Measurements from ENCODE around the gene POLR3K. TPM values are rescaled to one million over a fixed set of nuclear protein-coding genes. Genes with fewer than 3 reads are reported as not detected.
"Not testable (repeated sequence)": the region's sequence is repeated elsewhere in the genome, so short reads cannot be mapped to it uniquely, and the experiment has no call there.

The POLR3K gene
- total RNA-seq, 2 experiments from 2014 or later: 63.0 to 63.6 TPM

GRCh38 chr16:36336-36984, 16.9 kb downstream of the POLR3K start:
- ChIA-PET POLR2A (no interaction called here), CTCF (interaction anchor here (1.2 kb wide), 1 partner anchor 29 kb away, joined by 3 read pairs; no protein-coding TSS in a partner anchor)

- POLR2A ChIA-PET: no interaction called here
- CTCF ChIA-PET: no interaction called here
These were observed 17.6 kb downstream of the POLR3K start for GRCh38 chr16:35678-36305.

DNA sequence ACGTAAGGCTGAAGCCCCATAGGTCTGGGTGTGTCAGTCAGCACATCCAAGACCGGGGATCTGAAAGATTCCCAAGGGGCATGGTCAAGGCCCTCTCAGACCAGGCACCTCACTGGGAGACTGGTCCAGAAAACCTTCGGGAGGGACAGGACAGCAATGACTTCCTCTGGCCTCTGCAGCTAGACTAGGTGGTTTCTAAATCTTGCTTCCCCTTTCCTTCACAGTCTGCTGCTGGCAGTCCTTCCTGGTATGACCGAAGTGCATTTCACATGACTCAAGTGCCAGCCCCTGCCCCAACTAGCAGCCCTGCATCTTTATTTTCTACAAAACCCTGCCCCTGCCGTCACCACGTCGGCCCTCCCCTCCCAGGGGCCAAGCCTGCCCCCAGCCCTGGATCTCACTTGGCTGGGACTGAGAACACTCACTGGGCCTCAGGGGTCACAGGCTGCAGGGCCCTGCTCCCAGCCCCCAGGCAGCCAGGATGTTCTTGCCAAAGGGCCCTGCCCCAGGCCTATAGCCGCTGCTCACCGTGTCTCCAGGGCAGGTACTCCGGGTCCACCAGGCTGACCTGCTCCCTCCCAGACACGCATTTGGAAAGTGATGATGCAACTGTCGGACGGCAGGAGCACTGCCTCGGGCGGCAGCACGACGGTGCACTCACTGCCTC, 18.3 kb downstream of the POLR3K start:
- POLR2A ChIA-PET: no interaction called here
- CTCF ChIA-PET: no interaction called here

DNA sequence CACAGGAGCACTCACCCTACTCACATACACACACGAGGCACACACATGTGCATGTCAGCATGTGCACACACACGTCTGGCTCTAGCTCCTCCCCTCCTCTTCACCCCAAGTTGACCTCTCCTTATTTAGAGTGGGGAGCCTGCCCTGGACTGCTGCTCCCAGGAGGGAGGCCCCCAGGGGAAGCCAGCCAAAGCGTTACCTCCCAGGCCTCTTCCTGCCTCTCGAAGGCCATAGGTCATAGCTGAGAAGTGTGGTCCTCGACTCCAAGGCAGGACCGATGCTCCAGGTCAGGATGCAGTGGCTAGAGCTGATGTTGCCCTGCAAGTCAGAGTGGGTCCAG, 18.8 kb downstream of the POLR3K start:
- POLR2A ChIA-PET: no interaction called here
- CTCF ChIA-PET: interaction anchor here (1.0 kb wide), 1 partner anchor 62 kb away, joined by 3 read pairs; no protein-coding TSS in a partner anchor

DNA sequence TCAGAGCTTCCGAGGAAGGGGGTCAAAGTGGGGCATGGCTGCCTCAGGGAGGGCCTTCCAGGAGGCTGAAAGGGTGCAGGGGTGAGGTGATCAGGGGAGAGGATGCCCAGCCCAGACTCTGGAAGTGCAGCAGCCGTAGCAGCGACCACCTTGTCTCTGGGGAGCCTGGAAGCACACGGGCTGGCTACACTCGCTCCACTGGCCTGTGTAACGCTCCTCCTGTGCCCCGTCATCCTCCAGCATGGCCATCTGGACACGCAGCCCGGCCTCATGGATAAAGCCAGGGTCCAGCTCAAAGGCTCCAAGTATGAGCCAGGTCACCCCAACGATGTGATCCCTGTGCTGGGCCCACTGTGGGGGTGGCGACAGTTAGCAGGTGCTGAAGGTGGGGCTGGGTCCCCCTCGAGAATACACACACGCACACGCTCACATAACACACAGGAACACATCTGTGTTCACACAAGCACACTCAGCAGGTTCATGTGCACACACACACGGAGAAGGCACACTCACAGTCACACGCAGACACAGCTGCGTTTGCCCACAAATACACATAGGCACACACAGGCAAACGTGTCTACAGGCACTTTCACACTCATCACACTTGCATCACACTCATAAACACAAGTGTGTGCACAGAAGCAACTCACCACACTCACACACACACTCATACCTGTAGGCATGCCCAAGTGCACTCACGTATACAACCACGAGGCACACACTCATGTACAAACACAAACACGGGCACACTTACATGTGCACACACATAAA, 19.3 kb downstream of the POLR3K start:
- POLR2A ChIA-PET: no interaction called here
- CTCF ChIA-PET: interaction anchor here (1.0 kb wide), 1 partner anchor 63 kb away, joined by 3 read pairs; no protein-coding TSS in a partner anchor

GRCh38 chr16:33154-33876, 20.1 kb downstream of the POLR3K start:
- POLR2A ChIA-PET: not testable (repeated sequence)

GRCh38 chr16:30627-31026, 22.8 kb downstream of the POLR3K start:
- POLR2A ChIA-PET, CTCF ChIA-PET: not testable (repeated sequence)

More at GRCh38 chr16:33154-33876, 20.1 kb downstream of the POLR3K start:
- CTCF ChIA-PET: interaction anchor here (1.0 kb wide), 1 partner anchor 64 kb away, joined by 3 read pairs; no protein-coding TSS in a partner anchor

- POLR2A ChIA-PET, CTCF ChIA-PET: not testable (repeated sequence)
These were observed 27.5 kb downstream of the POLR3K start for GRCh38 chr16:25926-26348.

DNA sequence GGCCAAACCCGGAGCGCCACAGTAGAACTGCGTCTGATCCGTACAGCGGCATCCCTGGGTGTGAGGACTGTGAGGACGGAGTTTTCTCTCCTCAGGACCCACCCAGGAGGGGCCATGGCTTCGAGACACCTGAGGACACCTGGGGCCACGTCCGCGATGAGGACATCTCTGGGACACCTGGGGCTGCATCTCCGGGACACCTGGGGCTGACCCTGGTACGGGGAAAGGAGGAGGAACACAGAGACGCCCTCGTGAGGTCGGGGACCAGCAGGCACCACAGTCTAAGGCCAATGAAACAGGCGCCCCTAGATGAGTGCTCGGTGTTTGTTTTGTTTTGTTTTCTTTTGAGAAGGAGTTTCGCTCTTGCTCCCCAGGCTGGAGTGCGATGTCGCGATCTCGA, 29.3 kb downstream of the POLR3K start:
- POLR2A ChIA-PET, CTCF ChIA-PET: not testable (repeated sequence)

DNA sequence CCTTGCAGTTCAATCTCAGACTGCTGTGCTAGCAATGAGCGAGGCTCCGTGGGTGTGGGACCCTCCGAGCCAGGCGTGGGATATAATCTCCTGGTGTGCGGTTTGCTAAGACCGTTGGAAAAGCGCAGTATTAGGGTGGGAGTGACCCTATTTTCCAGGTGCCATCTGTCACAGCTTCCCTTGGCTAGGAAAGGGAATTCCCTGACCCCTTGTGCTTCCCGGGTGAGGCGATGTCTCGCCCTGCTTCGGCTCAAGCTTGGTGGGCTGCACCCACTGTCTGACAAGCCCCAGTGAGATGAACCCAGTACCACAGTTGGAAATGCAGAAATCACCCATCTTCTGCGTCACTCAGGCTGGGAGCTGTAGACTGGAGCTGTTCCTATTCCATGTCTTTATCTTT, 32.5 kb downstream of the POLR3K start:
- POLR2A ChIA-PET, CTCF ChIA-PET: not testable (repeated sequence)

DNA sequence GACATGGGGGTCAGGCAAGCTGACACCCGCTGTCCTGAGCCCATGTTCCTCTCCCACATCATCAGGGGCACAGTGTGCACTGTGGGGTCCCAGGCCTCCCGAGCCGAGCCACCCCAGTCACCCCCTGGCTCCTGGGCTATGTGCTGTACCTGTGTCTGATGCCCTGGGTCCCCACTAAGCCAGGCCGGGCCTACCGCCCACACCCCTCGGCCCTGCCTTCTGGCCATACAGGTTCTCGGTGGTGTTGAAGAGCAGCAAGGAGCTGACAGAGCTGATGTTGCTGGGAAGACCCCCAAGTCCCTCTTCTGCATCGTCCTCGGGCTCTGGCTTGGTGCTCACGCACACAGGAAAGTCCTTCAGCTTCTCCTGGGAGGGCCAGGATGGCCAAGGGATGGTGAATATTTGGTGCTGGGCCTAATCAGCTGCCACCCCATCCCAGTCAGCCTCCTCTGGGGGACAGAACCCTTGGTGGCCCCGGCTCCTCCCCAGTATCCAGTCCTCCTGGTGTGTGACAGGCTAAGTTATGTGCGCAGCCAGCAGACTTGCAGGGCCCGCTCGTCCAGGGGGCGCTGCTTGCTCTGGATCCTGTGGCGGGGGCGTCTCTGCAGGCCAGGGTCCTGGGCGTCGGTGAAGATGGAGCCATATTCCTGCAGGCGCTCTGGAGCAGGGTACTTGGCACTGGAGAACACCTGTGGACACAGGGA, 36.2 kb downstream of the POLR3K start:
- POLR2A ChIA-PET, CTCF ChIA-PET: not testable (repeated sequence)

DNA sequence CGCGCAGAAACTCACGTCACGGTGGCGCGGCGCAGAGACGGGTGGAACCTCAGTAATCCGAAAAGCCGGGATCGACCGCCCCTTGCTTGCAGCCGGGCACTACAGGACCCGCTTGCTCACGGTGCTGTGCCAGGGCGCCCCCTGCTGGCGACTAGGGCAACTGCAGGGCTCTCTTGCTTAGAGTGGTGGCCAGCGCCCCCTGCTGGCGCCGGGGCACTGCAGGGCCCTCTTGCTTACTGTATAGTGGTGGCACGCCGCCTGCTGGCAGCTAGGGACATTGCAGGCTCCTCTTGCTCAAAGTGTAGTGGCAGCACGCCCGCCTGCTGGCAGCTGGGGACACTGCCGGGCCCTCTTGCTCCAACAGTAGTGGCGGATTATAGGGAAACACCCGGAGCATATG, 42.6 kb downstream of the POLR3K start:
- CTCF ChIA-PET, POLR2A ChIA-PET: not testable (repeated sequence)

- ChIA-PET CTCF (no interaction called here), POLR2A (no interaction called here)
These were observed 43.3 kb downstream of the POLR3K start for GRCh38 chr16:9903-10665.

Other genes with a start within 250 kb of the POLR3K start
- 100 to 1,000 TPM; 107 to 112 TPM for gene SNRNP25, start 220 bp upstream of the POLR3K start, total RNA-seq
- gene RHBDF1, start 19.0 kb upstream of the POLR3K start, total RNA-seq: under 1 TPM in 1 of 2 experiments, not detected in 1; 0.32 TPM
- 10 to 100 TPM; 53.6 to 56.8 TPM for gene MPG, start 24.6 kb upstream of the POLR3K start, total RNA-seq
- 10 to 100 TPM; 49.4 to 49.6 TPM for gene NPRL3, start 85.1 kb upstream of the POLR3K start, total RNA-seq
- gene HBZ, start 99.0 kb upstream of the POLR3K start, total RNA-seq: not detected
- not detected for gene HBM, start 112.4 kb upstream of the POLR3K start, total RNA-seq
- not detected for gene HBA2, start 119.3 kb upstream of the POLR3K start, total RNA-seq
- gene HBA1, start 123.1 kb upstream of the POLR3K start, total RNA-seq: not detected
- gene HBQ1, start 126.9 kb upstream of the POLR3K start, total RNA-seq: 1 to 10 TPM in 1 of 2 experiments, not detected in 1; 1.3 TPM
- 10 to 100 TPM; 63.8 to 70.0 TPM for gene LUC7L, start 175.8 kb upstream of the POLR3K start, total RNA-seq
- 10 to 100 TPM; 20.6 to 21.8 TPM for gene FAM234A, start 181.2 kb upstream of the POLR3K start, total RNA-seq
- under 1 TPM in 1 of 2 experiments, not detected in 1; 0.08 TPM for gene RGS11, start 222.3 kb upstream of the POLR3K start, total RNA-seq
- not detected for gene ARHGDIG, start 227.0 kb upstream of the POLR3K start, total RNA-seq
- gene PDIA2, start 229.6 kb upstream of the POLR3K start, total RNA-seq: not detected

Measured in activated CD8-positive, alpha-beta memory T cell treated with anti-CD3 and anti-CD28 coated beads for 36 hours (primary cell).